HepG2 (cell line): ENCODE results near the gene FHIP1B.

ENCODE experiments used
- ATF1 ChIP-seq: IDR thresholded peaks from 2 replicates; pipeline ENCODE4 v1.6.1; 2016; ENCODE audit warnings: mild to moderate bottlenecking, control low read depth
- BRD4 ChIP-seq: sonication (generic); formaldehyde crosslinking; IDR thresholded peaks from 2 replicates; pipeline ENCODE4 v1.4.0; 2020; ENCODE audit warnings: missing genetic modification reagents
- FOXM1 ChIP-seq: sonication (generic); formaldehyde crosslinking; IDR thresholded peaks from 2 replicates; pipeline ENCODE4 v1.5.0; 2020; ENCODE audit warnings: missing genetic modification reagents
- KDM1A ChIP-seq: IDR thresholded peaks from 2 replicates; pipeline ENCODE4 v1.6.1; 2016; ENCODE audit warnings: missing compliant biosample characterization

GRCh38 chr11:6283453-6284023, 49.1 kb upstream of the FHIP1B start:
- TF ChIP-seq FOXM1 (CRISPR knock-in tag) (no peak), KDM1A (CRISPR knock-in tag) (no peak), ATF1 (CRISPR knock-in tag) (no peak), BRD4 (CRISPR knock-in tag) (no peak)
